Measurements from ENCODE around the gene MRTFB. TPM values are rescaled to one million over a fixed set of nuclear protein-coding genes. Genes with fewer than 3 reads are reported as not detected.
"Not testable (repeated sequence)": the region's sequence is repeated elsewhere in the genome, so short reads cannot be mapped to it uniquely, and the experiment has no call there.

MRTFB gene
- total RNA-seq, 1 experiment from 2014 or later, result 30.0 TPM

- no peak overlapping the region for H3K27ac Mint-ChIP-seq (ENCODE audit: low read depth, unreplicated experiment)
- intact Hi-C loops (cut with micrococcal nuclease), result no loop called here
- TF ChIP-seq, protein P1, sequence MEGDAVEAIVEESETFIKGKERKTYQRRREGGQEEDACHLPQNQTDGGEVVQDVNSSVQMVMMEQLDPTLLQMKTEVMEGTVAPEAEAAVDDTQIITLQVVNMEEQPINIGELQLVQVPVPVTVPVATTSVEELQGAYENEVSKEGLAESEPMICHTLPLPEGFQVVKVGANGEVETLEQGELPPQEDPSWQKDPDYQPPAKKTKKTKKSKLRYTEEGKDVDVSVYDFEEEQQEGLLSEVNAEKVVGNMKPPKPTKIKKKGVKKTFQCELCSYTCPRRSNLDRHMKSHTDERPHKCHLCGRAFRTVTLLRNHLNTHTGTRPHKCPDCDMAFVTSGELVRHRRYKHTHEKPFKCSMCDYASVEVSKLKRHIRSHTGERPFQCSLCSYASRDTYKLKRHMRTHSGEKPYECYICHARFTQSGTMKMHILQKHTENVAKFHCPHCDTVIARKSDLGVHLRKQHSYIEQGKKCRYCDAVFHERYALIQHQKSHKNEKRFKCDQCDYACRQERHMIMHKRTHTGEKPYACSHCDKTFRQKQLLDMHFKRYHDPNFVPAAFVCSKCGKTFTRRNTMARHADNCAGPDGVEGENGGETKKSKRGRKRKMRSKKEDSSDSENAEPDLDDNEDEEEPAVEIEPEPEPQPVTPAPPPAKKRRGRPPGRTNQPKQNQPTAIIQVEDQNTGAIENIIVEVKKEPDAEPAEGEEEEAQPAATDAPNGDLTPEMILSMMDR (IDR thresholded peaks at IDR 0.05; ENCODE audit: unreplicated experiment), result no peak
- H3K4me3 Mint-ChIP-seq (ENCODE audit: unreplicated experiment), result no peak overlapping the region
- H3K9me3 Mint-ChIP-seq (ENCODE audit: unreplicated experiment), result no peaks in the 10 kb centered on the region
- no peak for DNase-seq (ENCODE audit: unreplicated experiment)
- ChIA-PET POLR2A (no interaction called here), CTCF (no interaction called here)
- BruUV-seq (replicated peaks), result no TSS peak
- H3K27me3 Mint-ChIP-seq (ENCODE audit: insufficient read depth, unreplicated experiment), result no peaks in the 10 kb centered on the region
- H3K4me1 Mint-ChIP-seq (ENCODE audit: insufficient read depth, unreplicated experiment), result no peaks in the 10 kb centered on the region
- no peaks in the 10 kb centered on the region for H3K36me3 Mint-ChIP-seq (ENCODE audit: insufficient read depth, unreplicated experiment)
Observed at GRCh38 chr16:14043793-14044192, 27.3 kb upstream of the MRTFB start.

DNA sequence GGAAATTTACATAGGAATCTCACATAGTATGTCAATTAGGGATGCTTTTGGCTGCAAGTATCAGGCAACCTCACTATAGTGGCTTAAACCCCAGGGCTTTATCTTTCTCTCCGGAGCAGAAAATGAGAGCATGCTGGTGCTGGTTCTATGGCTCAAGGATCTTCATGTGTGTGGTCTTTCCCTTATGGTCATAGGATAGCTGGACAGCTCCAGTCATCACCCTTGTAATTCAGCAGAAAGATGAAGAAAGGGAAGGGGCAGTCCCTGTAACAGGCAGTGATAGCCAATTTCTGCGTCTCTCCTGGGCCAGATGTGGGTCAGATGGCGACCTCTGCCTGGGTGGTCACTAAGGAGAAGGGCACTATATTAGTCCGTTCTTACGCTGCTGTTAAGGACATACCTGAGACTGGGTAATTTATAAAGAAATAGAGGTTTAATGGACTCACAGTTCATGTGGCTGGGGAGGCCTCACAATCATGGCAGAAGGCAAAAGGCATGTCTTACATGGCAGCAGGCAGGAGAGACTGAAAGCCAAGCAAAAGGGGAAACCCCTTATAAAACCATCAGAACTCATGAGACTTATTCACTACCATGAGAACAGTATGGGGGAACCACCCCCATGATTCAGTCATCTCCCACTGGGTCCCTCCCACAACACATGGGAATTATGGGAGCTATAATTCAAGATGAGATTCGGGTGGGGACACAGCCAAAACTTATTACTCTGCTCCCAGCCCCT is 23.8 kb upstream of the MRTFB start:
- H3K27me3 Mint-ChIP-seq (ENCODE audit: insufficient read depth, unreplicated experiment); H3K4me3 Mint-ChIP-seq (ENCODE audit: unreplicated experiment); intact Hi-C loops (cut with micrococcal nuclease); H3K4me1 Mint-ChIP-seq (ENCODE audit: insufficient read depth, unreplicated experiment); H3K9me3 Mint-ChIP-seq (ENCODE audit: unreplicated experiment); H3K36me3 Mint-ChIP-seq (ENCODE audit: insufficient read depth, unreplicated experiment); POLR2A ChIA-PET; CTCF ChIA-PET; DNase-seq (ENCODE audit: unreplicated experiment); H3K27ac Mint-ChIP-seq (ENCODE audit: low read depth, unreplicated experiment); BruUV-seq (replicated peaks): not testable (repeated sequence)

- intact Hi-C loops (cut with micrococcal nuclease), result no loop called here
- Mint-ChIP-seq H3K27ac (ENCODE audit: low read depth, unreplicated experiment) (no peak overlapping the region), H3K36me3 (ENCODE audit: insufficient read depth, unreplicated experiment) (no peaks in the 10 kb centered on the region), H3K4me1 (ENCODE audit: insufficient read depth, unreplicated experiment) (no peaks in the 10 kb centered on the region), H3K4me3 (ENCODE audit: unreplicated experiment) (no peak overlapping the region), H3K27me3 (ENCODE audit: insufficient read depth, unreplicated experiment) (no peaks in the 10 kb centered on the region), H3K9me3 (ENCODE audit: unreplicated experiment) (no peaks in the 10 kb centered on the region)
- CTCF ChIA-PET, result no interaction called here
- POLR2A ChIA-PET, result interaction anchor here (0.5 kb wide), 1 partner anchor 114 kb away, joined by 4 read pairs; no protein-coding TSS in a partner anchor
- DNase-seq (ENCODE audit: unreplicated experiment), result no peak
- no TSS peak for BruUV-seq (replicated peaks)
- TF ChIP-seq, protein P1 (IDR thresholded peaks at IDR 0.05; ENCODE audit: unreplicated experiment), result no peak
Observed at GRCh38 chr16:14050291-14051027, 20.7 kb upstream of the MRTFB start.

GRCh38 chr16:14051103-14051729 is 19.9 kb upstream of the MRTFB start:
- ChIA-PET POLR2A (interaction anchor here (1.0 kb wide), 1 partner anchor 109 kb away, joined by 3 read pairs; no protein-coding TSS in a partner anchor), CTCF (no interaction called here)
- no peak for DNase-seq (ENCODE audit: unreplicated experiment)
- Mint-ChIP-seq H3K9me3 (ENCODE audit: unreplicated experiment) (peaks cover 4% of the 10 kb centered on the region), H3K27me3 (ENCODE audit: insufficient read depth, unreplicated experiment) (no peaks in the 10 kb centered on the region), H3K4me3 (ENCODE audit: unreplicated experiment) (no peak overlapping the region), H3K27ac (ENCODE audit: low read depth, unreplicated experiment) (no peak overlapping the region), H3K4me1 (ENCODE audit: insufficient read depth, unreplicated experiment) (no peaks in the 10 kb centered on the region), H3K36me3 (ENCODE audit: insufficient read depth, unreplicated experiment) (no peaks in the 10 kb centered on the region)
- TF ChIP-seq, protein P1 (IDR thresholded peaks at IDR 0.05; ENCODE audit: unreplicated experiment), result no peak
- intact Hi-C loops (cut with micrococcal nuclease), result no loop called here
- BruUV-seq (replicated peaks), result no TSS peak

All from MCF 10A (cell line).